Measurements from ENCODE around the gene CFAP57. TPM values are rescaled to one million over a fixed set of nuclear protein-coding genes. Genes with fewer than 3 reads are reported as not detected.

CFAP57 gene
- total and polyA plus RNA-seq, 8 donors, result 0.73 to 5.8 (median 3.5) TPM

DNA sequence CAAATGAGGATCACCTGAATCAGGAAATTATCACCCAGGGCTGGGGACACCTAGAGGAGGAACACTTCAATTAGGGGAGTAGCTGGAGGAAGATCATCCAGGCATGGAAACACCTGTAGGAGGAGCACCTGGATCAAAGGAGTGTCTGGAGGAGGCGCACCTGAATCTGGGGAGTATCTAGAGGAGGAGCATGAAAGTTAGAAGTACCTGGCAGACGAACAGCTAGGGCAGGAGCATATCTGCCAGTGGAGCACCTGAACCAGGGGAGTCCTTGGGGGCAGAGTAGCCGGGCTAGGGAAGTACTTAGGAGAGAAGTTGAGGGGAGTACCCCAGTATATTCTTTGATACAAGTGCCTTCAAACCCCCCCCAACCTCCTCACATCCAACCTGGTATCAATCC, 111.9 kb downstream of the CFAP57 start:
- Histone ChIP-seq H3K9me3 (no peaks in the 10 kb centered on the region), H3K27me3 (no peaks in the 10 kb centered on the region), H3K4me1 (peaks cover 0 to 3% of the 10 kb centered on the region in 2 donors), H3K4me3 (peak overlapping the region in 1 of 2 donors; percentile 40), H3K27ac (no peak overlapping the region), H3K36me3 (no peaks in the 10 kb centered on the region)
- no peak for DNase-seq
- TF ChIP-seq, protein P1, sequence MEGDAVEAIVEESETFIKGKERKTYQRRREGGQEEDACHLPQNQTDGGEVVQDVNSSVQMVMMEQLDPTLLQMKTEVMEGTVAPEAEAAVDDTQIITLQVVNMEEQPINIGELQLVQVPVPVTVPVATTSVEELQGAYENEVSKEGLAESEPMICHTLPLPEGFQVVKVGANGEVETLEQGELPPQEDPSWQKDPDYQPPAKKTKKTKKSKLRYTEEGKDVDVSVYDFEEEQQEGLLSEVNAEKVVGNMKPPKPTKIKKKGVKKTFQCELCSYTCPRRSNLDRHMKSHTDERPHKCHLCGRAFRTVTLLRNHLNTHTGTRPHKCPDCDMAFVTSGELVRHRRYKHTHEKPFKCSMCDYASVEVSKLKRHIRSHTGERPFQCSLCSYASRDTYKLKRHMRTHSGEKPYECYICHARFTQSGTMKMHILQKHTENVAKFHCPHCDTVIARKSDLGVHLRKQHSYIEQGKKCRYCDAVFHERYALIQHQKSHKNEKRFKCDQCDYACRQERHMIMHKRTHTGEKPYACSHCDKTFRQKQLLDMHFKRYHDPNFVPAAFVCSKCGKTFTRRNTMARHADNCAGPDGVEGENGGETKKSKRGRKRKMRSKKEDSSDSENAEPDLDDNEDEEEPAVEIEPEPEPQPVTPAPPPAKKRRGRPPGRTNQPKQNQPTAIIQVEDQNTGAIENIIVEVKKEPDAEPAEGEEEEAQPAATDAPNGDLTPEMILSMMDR (IDR thresholded peaks at IDR 0.05), result no peak
- ATAC-seq, result no peak
- intact Hi-C loops (cut with DNase I), result no loop called here

- no peaks in the 10 kb centered on the region for H3K9me3 ChIP-seq
- peak in 1 of 4 donors; percentile 45 for DNase-seq
- intact Hi-C loops (cut with DNase I), result no loop called here
- no peaks in the 10 kb centered on the region for H3K36me3 ChIP-seq
- peak overlapping the region in 1 of 2 donors; percentile 39 for H3K27ac ChIP-seq
- H3K4me3 ChIP-seq, result peak overlapping the region; percentile 22 to 40
- ATAC-seq, result peak; percentile 51
- TF ChIP-seq, protein P1 (IDR thresholded peaks at IDR 0.05), result no peak
- H3K4me1 ChIP-seq, result peaks cover 0 to 3% of the 10 kb centered on the region in 2 donors
- no peaks in the 10 kb centered on the region for H3K27me3 ChIP-seq
Measured at GRCh38 chr1:43284546-43285110, 112.5 kb downstream of the CFAP57 start.

DNA sequence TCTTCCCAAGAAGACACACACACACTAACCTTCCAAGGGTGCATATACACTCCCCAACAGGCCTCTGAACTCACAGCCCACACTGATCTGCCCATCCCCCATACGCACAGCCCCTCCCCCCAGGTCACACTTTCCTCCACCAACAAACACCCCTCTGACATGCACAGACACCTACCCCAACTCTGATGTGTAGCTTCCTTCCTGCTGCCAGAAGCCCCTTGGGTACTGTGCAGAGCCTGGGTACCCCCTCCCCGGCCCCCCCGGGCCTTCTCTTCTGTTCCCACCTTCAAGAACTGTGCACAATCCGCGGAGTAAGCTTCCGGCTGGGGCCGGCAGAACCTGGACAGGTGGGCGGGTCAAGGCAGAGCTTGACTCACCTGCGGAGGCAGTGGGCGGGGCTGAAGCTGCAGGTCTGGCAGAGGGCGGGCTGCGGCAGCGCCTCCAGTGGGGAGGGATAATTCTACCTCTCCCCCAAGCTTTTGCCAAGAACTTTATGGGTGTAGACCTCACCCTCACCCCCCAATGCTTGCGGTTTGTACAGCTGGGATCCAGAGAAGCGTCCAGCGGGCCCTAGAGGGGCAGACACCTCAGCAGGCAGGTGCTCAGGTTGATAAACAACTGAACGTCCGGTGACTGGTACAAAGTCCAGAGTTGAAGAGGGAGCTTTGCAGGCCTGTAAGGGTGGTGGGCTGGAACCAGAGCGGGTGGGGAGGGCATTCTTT, 113.3 kb downstream of the CFAP57 start, which contains the start of gene C1orf210:
Gene C1orf210 (minus strand): TSS at position 313 of the 722 bp plus-strand sequence. CDS start 2,311 bp downstream, outside the sequence.
- TF ChIP-seq, protein P1 (IDR thresholded peaks at IDR 0.05), result peak in 1 of 2 donors; percentile 15
- Histone ChIP-seq H3K27me3 (no peaks in the 10 kb centered on the region), H3K9me3 (no peaks in the 10 kb centered on the region), H3K27ac (peak within 1 kb of the TSS in 1 of 2 donors; percentile 39), H3K36me3 (no peaks in the 10 kb centered on the region), H3K4me3 (peak within 1 kb of the TSS; percentile 22 to 40), H3K4me1 (peaks cover 0 to 3% of the 10 kb centered on the region in 2 donors)
- DNase-seq (peak in 3 of 4 donors; percentile 82 to 93 (median 89)), ATAC-seq (peak; percentile 96)
- intact Hi-C loops (cut with DNase I), result no loop called here

DNA sequence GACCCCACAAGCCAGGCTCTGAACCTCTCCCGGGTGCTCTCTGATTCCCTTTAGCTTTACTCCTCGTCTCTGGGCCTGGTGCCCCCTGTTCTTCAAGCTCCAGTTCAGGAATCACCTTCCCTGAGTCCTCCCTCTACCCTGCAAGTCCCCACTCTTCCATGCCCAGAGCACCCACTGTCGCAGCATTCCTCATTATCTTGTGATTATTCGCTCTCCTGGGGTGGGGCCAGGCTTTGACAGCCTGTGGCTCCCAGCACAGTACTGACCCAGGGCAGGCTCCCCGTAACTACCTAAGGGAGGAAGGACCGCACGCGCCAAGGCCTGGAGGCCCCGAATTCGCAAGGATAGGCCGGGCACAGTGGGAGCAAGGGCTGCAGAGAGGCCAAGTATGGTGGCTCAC, 114.0 kb downstream of the CFAP57 start:
- Histone ChIP-seq H3K27me3 (no peaks in the 10 kb centered on the region), H3K4me1 (peaks cover 0 to 3% of the 10 kb centered on the region in 2 donors), H3K36me3 (no peaks in the 10 kb centered on the region), H3K4me3 (no peak overlapping the region), H3K27ac (no peak overlapping the region), H3K9me3 (no peaks in the 10 kb centered on the region)
- peak in 1 of 4 donors; percentile 51 for DNase-seq
- intact Hi-C loops (cut with DNase I), result no loop called here
- TF ChIP-seq, protein P1 (IDR thresholded peaks at IDR 0.05), result no peak
- no peak for ATAC-seq

DNA sequence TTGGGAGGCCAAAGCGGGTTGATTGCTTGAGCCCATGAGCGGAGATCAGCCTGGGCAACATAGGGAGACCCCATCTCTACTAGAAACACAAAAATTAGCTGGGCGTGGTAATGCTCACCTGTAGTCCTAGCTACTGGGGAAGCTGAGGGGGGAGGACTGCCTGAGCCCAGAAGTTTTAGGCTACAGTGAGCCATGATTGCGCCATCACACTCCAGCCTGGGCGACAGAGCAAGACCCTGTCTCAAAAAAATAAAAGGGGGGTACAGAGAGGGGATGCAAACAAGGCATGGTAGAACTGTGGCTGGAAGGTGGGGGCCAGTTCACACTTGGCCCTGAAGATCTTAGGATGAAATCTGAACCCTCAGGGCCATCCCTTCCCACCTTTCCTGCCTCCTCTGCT, 114.4 kb downstream of the CFAP57 start:
- H3K27ac ChIP-seq, result no peak overlapping the region
- no peaks in the 10 kb centered on the region for H3K36me3 ChIP-seq
- TF ChIP-seq, protein P1 (IDR thresholded peaks at IDR 0.05), result no peak
- DNase-seq (no peak), ATAC-seq (no peak)
- intact Hi-C loops (cut with DNase I), result no loop called here
- no peak overlapping the region for H3K4me3 ChIP-seq
- H3K4me1 ChIP-seq, result peaks cover 0 to 3% of the 10 kb centered on the region in 2 donors
- H3K27me3 ChIP-seq, result no peaks in the 10 kb centered on the region
- H3K9me3 ChIP-seq, result no peaks in the 10 kb centered on the region
